GM12891 (cell line): ENCODE data around the gene KISS1.
"Not testable (repeated sequence)": the region's sequence is repeated elsewhere in the genome, so short reads cannot be mapped to it uniquely, and the experiment has no call there.

Experiments used
- POLR2A ChIP-seq: IDR thresholded peaks from 2 replicates; pipeline ENCODE4 v1.6.1; 2011; ENCODE audit warnings: low read depth, low read length, control low read depth
- POLR2AphosphoS5 ChIP-seq: IDR thresholded peaks from 2 replicates; pipeline ENCODE4 v1.6.1; 2011; ENCODE audit warnings: low read depth, low read length, control low read depth
- POU2F2 ChIP-seq: IDR thresholded peaks from 2 replicates; pipeline ENCODE4 v1.6.1; 2011; ENCODE audit warnings: low read depth, mild to moderate bottlenecking, control low read depth, low read length, moderate library complexity
- SPI1 ChIP-seq: IDR thresholded peaks from 2 replicates; pipeline ENCODE4 v1.6.1; 2011; ENCODE audit warnings: low read depth, low read length, control low read depth
- TAF1 ChIP-seq: IDR thresholded peaks from 2 replicates; pipeline ENCODE4 v1.6.1; 2011; ENCODE audit warnings: low read depth, low read length, control low read depth

DNA sequence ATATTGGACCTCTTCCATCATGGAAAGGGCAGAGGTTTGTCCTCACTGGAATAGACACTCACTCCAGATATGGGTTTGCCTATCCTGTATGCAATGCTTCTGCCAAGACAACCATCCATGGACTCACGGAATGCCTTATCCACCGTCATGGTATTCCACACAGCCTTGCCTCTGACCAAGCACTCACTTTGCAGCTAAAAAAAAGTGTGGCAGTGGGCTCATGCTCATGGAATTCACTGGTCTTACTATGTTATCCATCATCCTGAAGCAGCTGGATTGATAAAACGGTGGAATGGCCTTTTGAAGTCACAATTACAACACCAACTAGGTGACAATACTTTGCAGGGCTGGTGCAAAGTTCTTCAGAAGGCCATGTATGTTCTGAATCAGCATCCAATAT is 43.1 kb upstream of the KISS1 start:
- TF ChIP-seq TAF1, POLR2A, POLR2AphosphoS5, SPI1, POU2F2: not testable (repeated sequence)
